OCI-LY1 (cell line): ENCODE data around the gene SERPINB12.

ENCODE experiments used
- H2AFZ ChIP-seq: fragments of 200-600 bp; sonication (generic), shearing (Covaris generic); 2 replicates; pipeline ENCODE4 v1.6.0; 2014; ENCODE audit warnings: antibody characterized with exemption, mild to moderate bottlenecking, low read length
- H3F3A ChIP-seq: fragments of 200-600 bp; sonication (generic), shearing (Covaris generic); 2 replicates; pipeline ENCODE4 v1.6.0; 2014; ENCODE audit warnings: mild to moderate bottlenecking, antibody characterized with exemption, low read length, moderate library complexity; ENCODE audit not compliant: insufficient read depth
- H3K27ac ChIP-seq: fragments of 200-600 bp; sonication (generic); 2 replicates; pipeline ENCODE4 v1.5.1; 2014; ENCODE audit warnings: low read length, mixed run types, mild to moderate bottlenecking, low read depth; ENCODE audit not compliant: poor library complexity, severe bottlenecking
- H3K27me3 ChIP-seq: fragments of 200-600 bp; sonication (generic); 2 replicates; pipeline ENCODE4 v1.6.0; 2014; ENCODE audit warnings: antibody characterized with exemption, mild to moderate bottlenecking, low read length, moderate library complexity; ENCODE audit not compliant: insufficient read depth
- H3K36me3 ChIP-seq: fragments of 200-600 bp; sonication (generic); 2 replicates; pipeline ENCODE4 v1.6.1; 2014; ENCODE audit warnings: mild to moderate bottlenecking, antibody characterized with exemption, low read length, moderate library complexity, mixed read lengths; ENCODE audit not compliant: insufficient read depth
- H3K4me1 ChIP-seq: fragments of 200-600 bp; sonication (generic); 2 replicates; pipeline ENCODE4 v1.5.1; 2014; ENCODE audit warnings: mild to moderate bottlenecking, low read length, moderate library complexity; ENCODE audit not compliant: insufficient read depth, severe bottlenecking
- H3K4me2 ChIP-seq: fragments of 200-600 bp; sonication (generic), shearing (Covaris generic); 2 replicates; pipeline ENCODE4 v1.6.1; 2014; ENCODE audit warnings: low read length
- H3K4me3 ChIP-seq: fragments of 200-600 bp; sonication (generic); 2 replicates; pipeline ENCODE4 v1.5.1; 2014; ENCODE audit warnings: low read length, low read depth, mild to moderate bottlenecking, mixed read lengths; ENCODE audit not compliant: poor library complexity, severe bottlenecking
- H3K79me2 ChIP-seq: fragments of 200-600 bp; shearing (Covaris generic); 2 replicates; pipeline ENCODE4 v1.6.1; 2016; ENCODE audit warnings: mixed run types, low read length, mixed read lengths; ENCODE audit not compliant: insufficient read depth
- H3K9ac ChIP-seq: fragments of 200-600 bp; sonication (generic), shearing (Covaris generic); 2 replicates; pipeline ENCODE4 v1.6.1; 2014; ENCODE audit warnings: mild to moderate bottlenecking, low read length, mixed read lengths
- H3K9me2 ChIP-seq: fragments of 200-600 bp; sonication (generic), shearing (Covaris generic); 2 replicates; pipeline ENCODE4 v1.6.1; 2014; ENCODE audit warnings: low read depth, mild to moderate bottlenecking, low read length, mixed read lengths
- H3K9me3 ChIP-seq: fragments of 200-600 bp; shearing (Covaris generic); 2 replicates; pipeline ENCODE4 v1.6.1; 2014; ENCODE audit warnings: low read length, mixed read lengths
- H4K20me1 ChIP-seq: fragments of 200-600 bp; sonication (generic), shearing (Covaris generic); 2 replicates; pipeline ENCODE4 v1.6.0; 2016; ENCODE audit warnings: mild to moderate bottlenecking, low read length; ENCODE audit not compliant: insufficient read depth
- CTCF ChIP-seq: fragments of 200-600 bp; sonication (generic), shearing (Covaris generic); IDR thresholded peaks from 2 replicates; pipeline ENCODE4 v1.5.1; 2017; ENCODE audit warnings: mild to moderate bottlenecking, antibody characterized with exemption, low read length, moderate library complexity, mixed read lengths
- EZH2 ChIP-seq: fragments of 200-600 bp; sonication (generic), shearing (Covaris generic); IDR thresholded peaks from 2 replicates; pipeline ENCODE4 v1.8.0; 2017; ENCODE audit warnings: borderline replicate concordance, mixed run types, mild to moderate bottlenecking, antibody characterized with exemption, low read length, moderate library complexity, mixed read lengths

SERPINB12 gene

GRCh38 chr18:63545000-63545399 is 2.8 kb downstream of the SERPINB12 start:
- H4K20me1 ChIP-seq = no peaks in the 10 kb centered on the region
- no peaks in the 10 kb centered on the region for H3K36me3 ChIP-seq
- no peaks in the 10 kb centered on the region; the same call in 1 of the 2 replicates for H3K9me2 ChIP-seq
- H3K79me2 ChIP-seq = no peaks in the 10 kb centered on the region
- no peak overlapping the region for H3K27ac ChIP-seq
- H3K4me2 ChIP-seq = no peak overlapping the region
- no peaks in the 10 kb centered on the region for H3K9me3 ChIP-seq
- H2AFZ ChIP-seq = no peak overlapping the region
- TF ChIP-seq EZH2 (no peak), CTCF (no peak)
- H3K9ac ChIP-seq = no peak overlapping the region
- no peaks in the 10 kb centered on the region for H3F3A ChIP-seq
- no peak overlapping the region for H3K4me3 ChIP-seq
- no peaks in the 10 kb centered on the region for H3K4me1 ChIP-seq
- 0 out of 2 replicates have a peak, but pooled peaks cover 4% of the 10 kb centered on the region for H3K27me3 ChIP-seq

GRCh38 chr18:63550068-63550467 is 7.9 kb downstream of the SERPINB12 start:
- H3K9me3 ChIP-seq = no peaks in the 10 kb centered on the region
- H4K20me1 ChIP-seq = no peaks in the 10 kb centered on the region
- H3K4me3 ChIP-seq = no peak overlapping the region
- H3K27me3 ChIP-seq = 0 out of 2 replicates have a peak, but pooled peaks cover 4% of the 10 kb centered on the region
- no peaks in the 10 kb centered on the region for H3K79me2 ChIP-seq
- H3K36me3 ChIP-seq = no peaks in the 10 kb centered on the region
- H3K4me2 ChIP-seq = no peak overlapping the region
- H3F3A ChIP-seq = no peaks in the 10 kb centered on the region
- TF ChIP-seq CTCF = no peak
- no peak overlapping the region for H3K9ac ChIP-seq
- no peaks in the 10 kb centered on the region; the same call in 1 of the 2 replicates for H3K9me2 ChIP-seq
- H3K27ac ChIP-seq = no peak overlapping the region
- no peaks in the 10 kb centered on the region for H3K4me1 ChIP-seq
- H2AFZ ChIP-seq = no peak overlapping the region

- Histone ChIP-seq H3K4me2 (no peak overlapping the region), H3F3A (no peaks in the 10 kb centered on the region), H3K9me3 (no peaks in the 10 kb centered on the region), H2AFZ (no peak overlapping the region), H3K4me1 (no peaks in the 10 kb centered on the region), H3K36me3 (no peaks in the 10 kb centered on the region), H3K27ac (no peak overlapping the region), H4K20me1 (no peaks in the 10 kb centered on the region), H3K79me2 (no peaks in the 10 kb centered on the region), H3K9ac (no peak overlapping the region), H3K27me3 (0 out of 2 replicates have a peak, but pooled peaks cover 4% of the 10 kb centered on the region), H3K9me2 (no peaks in the 10 kb centered on the region; the same call in 1 of the 2 replicates), H3K4me3 (no peak overlapping the region)
- no peak for TF ChIP-seq CTCF
- TF ChIP-seq EZH2 = no peak
Observed at GRCh38 chr18:63551769-63552168, 9.6 kb downstream of the SERPINB12 start.
